ENCODE results near the gene SLFN14.

DNA sequence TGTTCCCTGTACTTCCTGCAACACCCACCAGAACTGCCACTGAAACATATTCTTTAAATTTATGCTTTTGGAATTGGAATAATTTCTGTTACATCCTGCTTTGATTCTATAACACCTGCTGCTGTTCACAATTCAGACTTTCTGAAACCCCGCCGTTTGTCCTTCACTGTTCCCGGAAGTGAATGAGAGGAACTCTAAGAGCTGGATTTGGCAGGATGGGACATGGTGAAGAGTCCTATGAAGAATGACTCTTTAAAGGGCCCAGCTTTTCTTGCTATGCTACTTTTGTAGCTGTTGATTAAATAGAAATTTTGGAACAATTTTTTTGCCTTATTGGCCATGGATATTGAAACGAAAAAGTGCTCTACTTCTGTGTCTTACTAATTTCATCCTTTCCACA is 35.5 kb upstream of the SLFN14 start:
- TF ChIP-seq, protein P1, sequence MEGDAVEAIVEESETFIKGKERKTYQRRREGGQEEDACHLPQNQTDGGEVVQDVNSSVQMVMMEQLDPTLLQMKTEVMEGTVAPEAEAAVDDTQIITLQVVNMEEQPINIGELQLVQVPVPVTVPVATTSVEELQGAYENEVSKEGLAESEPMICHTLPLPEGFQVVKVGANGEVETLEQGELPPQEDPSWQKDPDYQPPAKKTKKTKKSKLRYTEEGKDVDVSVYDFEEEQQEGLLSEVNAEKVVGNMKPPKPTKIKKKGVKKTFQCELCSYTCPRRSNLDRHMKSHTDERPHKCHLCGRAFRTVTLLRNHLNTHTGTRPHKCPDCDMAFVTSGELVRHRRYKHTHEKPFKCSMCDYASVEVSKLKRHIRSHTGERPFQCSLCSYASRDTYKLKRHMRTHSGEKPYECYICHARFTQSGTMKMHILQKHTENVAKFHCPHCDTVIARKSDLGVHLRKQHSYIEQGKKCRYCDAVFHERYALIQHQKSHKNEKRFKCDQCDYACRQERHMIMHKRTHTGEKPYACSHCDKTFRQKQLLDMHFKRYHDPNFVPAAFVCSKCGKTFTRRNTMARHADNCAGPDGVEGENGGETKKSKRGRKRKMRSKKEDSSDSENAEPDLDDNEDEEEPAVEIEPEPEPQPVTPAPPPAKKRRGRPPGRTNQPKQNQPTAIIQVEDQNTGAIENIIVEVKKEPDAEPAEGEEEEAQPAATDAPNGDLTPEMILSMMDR (IDR thresholded peaks at IDR 0.05): no peak
- no peak for TF ChIP-seq POLR2AphosphoS5 (IDR thresholded peaks at IDR 0.05; ENCODE audit: low read depth, low read length)
- TF ChIP-seq SIN3A (IDR thresholded peaks at IDR 0.05; ENCODE audit: borderline replicate concordance, insufficient read depth, low read depth, low read length): no peak

All from Panc1 (cell line).